Measurements from ENCODE around the gene BDKRB1. TPM values are rescaled to one million over a fixed set of nuclear protein-coding genes. Genes with fewer than 3 reads are reported as not detected.

The BDKRB1 gene
- total RNA-seq, 1 donor: 15.1 TPM

GRCh38 chr14:96307434-96307833 is 51.4 kb downstream of the BDKRB1 start:
- DNase-seq (ENCODE audit: low read depth): no peak
- no peak overlapping the region for H3K4me3 ChIP-seq (ENCODE audit: low read depth, low read length)
- TF ChIP-seq, protein P1, sequence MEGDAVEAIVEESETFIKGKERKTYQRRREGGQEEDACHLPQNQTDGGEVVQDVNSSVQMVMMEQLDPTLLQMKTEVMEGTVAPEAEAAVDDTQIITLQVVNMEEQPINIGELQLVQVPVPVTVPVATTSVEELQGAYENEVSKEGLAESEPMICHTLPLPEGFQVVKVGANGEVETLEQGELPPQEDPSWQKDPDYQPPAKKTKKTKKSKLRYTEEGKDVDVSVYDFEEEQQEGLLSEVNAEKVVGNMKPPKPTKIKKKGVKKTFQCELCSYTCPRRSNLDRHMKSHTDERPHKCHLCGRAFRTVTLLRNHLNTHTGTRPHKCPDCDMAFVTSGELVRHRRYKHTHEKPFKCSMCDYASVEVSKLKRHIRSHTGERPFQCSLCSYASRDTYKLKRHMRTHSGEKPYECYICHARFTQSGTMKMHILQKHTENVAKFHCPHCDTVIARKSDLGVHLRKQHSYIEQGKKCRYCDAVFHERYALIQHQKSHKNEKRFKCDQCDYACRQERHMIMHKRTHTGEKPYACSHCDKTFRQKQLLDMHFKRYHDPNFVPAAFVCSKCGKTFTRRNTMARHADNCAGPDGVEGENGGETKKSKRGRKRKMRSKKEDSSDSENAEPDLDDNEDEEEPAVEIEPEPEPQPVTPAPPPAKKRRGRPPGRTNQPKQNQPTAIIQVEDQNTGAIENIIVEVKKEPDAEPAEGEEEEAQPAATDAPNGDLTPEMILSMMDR (IDR thresholded peaks at IDR 0.05; ENCODE audit: insufficient read depth, low read depth, low read length): no peak

DNA sequence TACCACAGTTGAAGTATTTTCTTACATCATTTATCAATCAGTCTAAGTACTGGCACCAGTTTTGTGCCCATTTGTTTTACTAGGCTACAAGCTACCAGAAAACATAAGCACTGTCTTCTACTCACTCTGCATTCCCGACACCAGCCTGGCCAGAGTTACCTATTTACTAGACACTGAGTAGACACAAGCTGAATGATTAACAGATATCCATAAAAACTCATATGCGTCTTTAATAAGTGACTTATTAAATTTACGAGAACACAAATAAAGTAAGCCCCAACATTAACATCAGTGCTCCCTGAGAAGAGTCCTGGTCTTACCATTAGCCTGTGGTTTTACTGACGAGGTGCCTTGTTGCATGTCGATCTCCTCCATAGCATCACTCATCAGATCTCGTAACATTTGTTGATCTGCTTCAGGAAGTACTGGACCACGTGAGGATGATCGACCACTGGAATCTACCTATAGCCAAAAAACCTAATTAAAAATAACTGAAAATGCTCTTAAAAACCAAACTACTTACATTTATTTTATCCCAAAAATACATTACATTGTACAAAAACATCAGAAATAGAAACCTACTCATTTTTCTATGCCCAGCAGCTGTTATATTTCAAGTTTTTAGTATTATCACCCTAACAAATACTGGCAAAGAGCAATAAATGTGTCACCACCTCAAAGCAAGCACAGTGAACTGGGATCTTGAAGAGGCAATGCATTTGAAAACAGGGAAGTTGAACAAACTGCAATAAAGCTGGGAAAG is 53.3 kb downstream of the BDKRB1 start:
- DNase-seq (ENCODE audit: low read depth): no peak
- H3K4me3 ChIP-seq (ENCODE audit: low read depth, low read length): no peak overlapping the region
- TF ChIP-seq, protein P1 (IDR thresholded peaks at IDR 0.05; ENCODE audit: insufficient read depth, low read depth, low read length): no peak

DNA sequence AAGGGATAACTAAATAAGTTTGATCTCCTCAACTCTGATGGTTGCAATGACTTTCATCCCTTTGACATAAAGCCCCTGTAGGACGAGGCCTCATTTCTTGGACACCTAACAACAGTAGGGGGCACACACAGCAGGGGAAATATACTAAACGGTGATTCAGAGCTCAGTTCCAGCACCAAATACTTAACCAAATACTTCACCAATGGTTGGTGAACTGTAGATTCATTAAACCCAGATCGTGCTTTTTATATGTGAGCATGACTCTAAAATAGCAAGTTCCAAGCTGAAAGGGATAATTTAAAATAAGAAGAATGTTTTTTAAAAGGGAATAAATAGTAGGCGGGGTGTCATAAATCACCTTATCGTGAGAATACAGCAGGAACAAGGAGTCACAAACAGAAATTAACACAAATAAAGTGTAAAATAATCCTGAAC is 53.9 kb downstream of the BDKRB1 start:
- DNase-seq (ENCODE audit: low read depth): no peak
- H3K4me3 ChIP-seq (ENCODE audit: low read depth, low read length): no peak overlapping the region
- TF ChIP-seq, protein P1 (IDR thresholded peaks at IDR 0.05; ENCODE audit: insufficient read depth, low read depth, low read length): no peak

DNA sequence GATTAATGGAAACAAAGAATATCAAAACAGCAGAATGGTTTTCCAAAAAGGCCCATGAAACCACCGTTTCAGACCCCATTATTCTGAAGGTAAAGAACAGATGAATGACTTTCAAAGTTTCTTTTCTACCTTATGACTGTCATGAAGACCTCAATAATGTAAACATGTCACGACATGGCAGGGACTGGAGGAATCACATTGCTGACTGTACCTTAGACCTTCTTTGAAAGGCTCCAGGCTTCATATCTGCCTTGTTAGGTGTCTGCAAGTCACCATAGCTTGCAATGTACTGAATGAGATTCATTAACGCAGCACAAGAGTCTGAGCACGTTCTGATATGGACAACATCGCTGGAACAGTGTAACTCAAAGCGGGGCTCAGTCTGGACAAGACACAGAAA is 54.9 kb downstream of the BDKRB1 start:
- no peak for DNase-seq (ENCODE audit: low read depth)
- H3K4me3 ChIP-seq (ENCODE audit: low read depth, low read length): no peak overlapping the region
- TF ChIP-seq, protein P1 (IDR thresholded peaks at IDR 0.05; ENCODE audit: insufficient read depth, low read depth, low read length): no peak

Small RNA genes lying within 50 kb of the gene (small RNA-seq; reads per million reads assigned to genes)
- gene CKS1BP1: not detected

Other genes starting within 250 kb of the BDKRB1 start
- gene C14orf132, start 216.8 kb upstream of the BDKRB1 start, total RNA-seq: 20.6 and 22.9 TPM in 2 replicates
- 51.5 and 105 TPM in 2 replicates for gene BDKRB2, start 51.4 kb upstream of the BDKRB1 start, total RNA-seq
- 31.6 and 32.4 TPM in 2 replicates for gene ATG2B, start 107.1 kb downstream of the BDKRB1 start, total RNA-seq
- gene GSKIP, start 107.3 kb downstream of the BDKRB1 start, total RNA-seq: 35.8 and 45.8 TPM in 2 replicates
- 0.43 and 0.64 TPM in 2 replicates for gene AK7, start 135.9 kb downstream of the BDKRB1 start, total RNA-seq
- 92.8 and 148 TPM in 2 replicates for gene PAPOLA, start 246.2 kb downstream of the BDKRB1 start, total RNA-seq